Testis (tissue), 3 donors: Measurements from ENCODE around the gene SOX18. TPM values are rescaled to one million over a fixed set of nuclear protein-coding genes. Genes with fewer than 3 reads are reported as not detected.

Source experiments
- DNase-seq: peaks from one replicate; pipeline ENCODE4 v3.0.0-alpha.2; 2019
- H3K27ac ChIP-seq, 2 donors: fragments of 200-600 bp; sonication (generic); one replicate each; pipeline ENCODE4 v1.5.1; 2019
- H3K27me3 ChIP-seq: fragments of 200-600 bp; sonication (generic); one replicate; pipeline ENCODE4 v1.5.1; 2019
- H3K36me3 ChIP-seq: fragments of 200-600 bp; sonication (generic); one replicate; pipeline ENCODE4 v1.5.1; 2017; ENCODE audit warnings: low read depth; ENCODE audit errors: missing control alignments
- H3K4me1 ChIP-seq: fragments of 200-600 bp; sonication (generic); one replicate; pipeline ENCODE4 v1.5.1; 2019
- H3K4me3 ChIP-seq, 2 donors: fragments of 200-600 bp; sonication (generic); one replicate each; pipeline ENCODE4 v1.5.1; 2017 to 2019
- H3K9me3 ChIP-seq: fragments of 200-600 bp; sonication (generic); one replicate; pipeline ENCODE4 v1.5.1; 2017
- CTCF ChIP-seq, 3 experiments: fragments of 450-650 bp in 2 of 3; fragments of 200-600 bp in 1 of 3; sonication (generic) in 1 of 3; IDR thresholded peaks; one replicate each; pipeline ENCODE4 v1.5.1; 2016 to 2019; ENCODE audit warnings: antibody characterized with exemption in 3 of 3, mild to moderate bottlenecking in 2 of 3, moderate library complexity in 1 of 3
- POLR2A ChIP-seq: fragments of 450-650 bp; IDR thresholded peaks from one replicate; pipeline ENCODE4 v1.6.1; 2017; ENCODE audit warnings: antibody characterized with exemption, mild to moderate bottlenecking, moderate library complexity
- whole genome bisulfite sequencing, 2 donors: methylation state at CpG; one replicate each; pipeline ENCODE4 v1.1.5; 2018; 5-methylcytosine and 5-hydroxymethylcytosine counted together
- intact Hi-C: fragments of 100-400 bp; cut with DNase I; formaldehyde crosslinking; loops from one replicate; pipeline ENCODE4 v1.15.1; 2023; ENCODE audit warnings: low total_unique reads
- polyA plus RNA-seq: library from polyadenylated mRNA; stranded (reverse); fragments of 350-450 nt; fragmentation: Illumina TruSeq; extraction: RNeasy Lipid Tissue Mini Kit (QIAGEN cat#74804); gene quantifications from one replicate; pipeline ENCODE4 v1.2.3, GENCODE V29; 2014; ENCODE audit warnings: low read depth, low replicate concordance; ENCODE audit not compliant: insufficient read depth
- total RNA-seq, 2 donors: library from RNA; depleted of rRNA; stranded (reverse); fragments of >200 nt; gene quantifications; one replicate each; pipeline ENCODE4 v1.2.3, GENCODE V29; 2016

SOX18 gene
- total and polyA plus RNA-seq, 3 donors from 2014 or later: 6.1 to 17.1 (median 7.9) TPM

GRCh38 chr20:64095455-64095854 is 46.0 kb upstream of the SOX18 start:
- WGBS, 2 donors: 83 to 87% methylated on average over 4 of the region's 4 CpGs
- intact Hi-C loops: no loop called here

GRCh38 chr20:64093013-64093503 is 43.6 kb upstream of the SOX18 start:
- no peaks in the 10 kb centered on the region for H3K36me3 ChIP-seq
- no peaks in the 10 kb centered on the region for H3K27me3 ChIP-seq
- 50 to 56% methylated on average over 7 to 9 of the region's 9 CpGs for WGBS, 2 donors
- no peaks in the 10 kb centered on the region for H3K9me3 ChIP-seq
- no peak for DNase-seq
- TF ChIP-seq CTCF (IDR thresholded peaks at IDR 0.05) (no peak), POLR2A (no peak)
- H3K27ac ChIP-seq: no peak overlapping the region
- intact Hi-C loops: no loop called here
- no peak overlapping the region for H3K4me3 ChIP-seq
- no peaks in the 10 kb centered on the region for H3K4me1 ChIP-seq

More at GRCh38 chr20:64095455-64095854, 46.0 kb upstream of the SOX18 start:
- TF ChIP-seq CTCF (IDR thresholded peaks at IDR 0.05) (no peak), POLR2A (no peak)
- Histone ChIP-seq H3K9me3 (no peaks in the 10 kb centered on the region), H3K27ac (no peak overlapping the region), H3K4me3 (no peak overlapping the region), H3K4me1 (no peaks in the 10 kb centered on the region), H3K27me3 (no peaks in the 10 kb centered on the region), H3K36me3 (no peaks in the 10 kb centered on the region)
- no peak for DNase-seq

GRCh38 chr20:64092258-64093012 is 43.0 kb upstream of the SOX18 start:
- TF ChIP-seq CTCF (IDR thresholded peaks at IDR 0.05) (no peak), POLR2A (no peak)
- H3K27me3 ChIP-seq: no peaks in the 10 kb centered on the region
- intact Hi-C loops: no loop called here
- DNase-seq: no peak
- 50 to 61% methylated on average over 11 to 25 of the region's 27 CpGs for WGBS, 2 donors
- H3K9me3 ChIP-seq: no peaks in the 10 kb centered on the region
- H3K27ac ChIP-seq: no peak overlapping the region
- H3K4me1 ChIP-seq: no peaks in the 10 kb centered on the region
- H3K4me3 ChIP-seq: no peak overlapping the region
- H3K36me3 ChIP-seq: no peaks in the 10 kb centered on the region

GRCh38 chr20:64091770-64092169 is 42.3 kb upstream of the SOX18 start:
- H3K36me3 ChIP-seq: no peaks in the 10 kb centered on the region
- no peaks in the 10 kb centered on the region for H3K27me3 ChIP-seq
- no peak overlapping the region for H3K27ac ChIP-seq
- TF ChIP-seq POLR2A (no peak), CTCF (IDR thresholded peaks at IDR 0.05) (no peak)
- no peak overlapping the region for H3K4me3 ChIP-seq
- WGBS, 2 donors: 38 to 39% methylated on average over 5 to 16 of the region's 16 CpGs
- no peak for DNase-seq
- no peaks in the 10 kb centered on the region for H3K4me1 ChIP-seq
- intact Hi-C loops: no loop called here
- no peaks in the 10 kb centered on the region for H3K9me3 ChIP-seq

GRCh38 chr20:64091340-64091739 is 41.9 kb upstream of the SOX18 start:
- no peaks in the 10 kb centered on the region for H3K36me3 ChIP-seq
- no peak for DNase-seq
- no peaks in the 10 kb centered on the region for H3K9me3 ChIP-seq
- intact Hi-C loops: no loop called here
- no peaks in the 10 kb centered on the region for H3K27me3 ChIP-seq
- H3K4me1 ChIP-seq: no peaks in the 10 kb centered on the region
- H3K27ac ChIP-seq: no peak overlapping the region
- WGBS, 2 donors: 43 to 83% methylated on average over 1 to 19 of the region's 19 CpGs
- no peak for TF ChIP-seq POLR2A
- TF ChIP-seq CTCF (IDR thresholded peaks at IDR 0.05): no peak
- H3K4me3 ChIP-seq: no peak overlapping the region
